Measurements from ENCODE around the gene ZXDC. TPM values are rescaled to one million over a fixed set of nuclear protein-coding genes. Genes with fewer than 3 reads are reported as not detected.

The ZXDC gene
- total and polyA plus RNA-seq, 2 donors (not counting 1 experiment from before 2014, with no cell fraction given), result 38.9 to 70.9 TPM

GRCh38 chr3:126473292-126474168 lies 2.2 kb downstream of the ZXDC start:
- Histone ChIP-seq H3K36me3 (replicated peaks in 1 of 2; ENCODE audit: control extremely low read depth in 1 of 2, control insufficient read depth in 1 of 2, extremely low read depth in 1 of 2, insufficient read depth in 2 of 2, low read length in 1 of 2) (peaks cover 7 to 47% of the 10 kb centered on the region in 2 experiments), H3K79me2 (ENCODE audit: control insufficient read depth, insufficient read depth, low read length) (peaks cover 60% of the 10 kb centered on the region), H4K20me1 (ENCODE audit: control insufficient read depth, insufficient read depth, low read length, poor library complexity, severe bottlenecking) (peaks cover 52% of the 10 kb centered on the region), H3K9ac (ENCODE audit: low read length) (peak overlapping the region; percentile 8), H3K27me3 (replicated peaks in 1 of 4; ENCODE audit: control extremely low read depth in 1 of 4, control insufficient read depth in 3 of 4, insufficient read depth in 4 of 4, low read length in 3 of 4) (no peaks in the 10 kb centered on the region), H2AFZ (ENCODE audit: insufficient read depth, low read depth, low read length, poor library complexity, severe bottlenecking) (no peak overlapping the region), H3K4me1 (ENCODE audit: control insufficient read depth in 2 of 2, insufficient read depth in 2 of 2, low read length in 2 of 2) (peaks cover 35 to 39% of the 10 kb centered on the region in 2 donors), H3K9me3 (ENCODE audit: control extremely low read depth in 1 of 3, control insufficient read depth in 2 of 3, insufficient read depth in 1 of 3, low read length in 2 of 3) (peaks cover 0 to 7% (median 0%) of the 10 kb centered on the region in 3 donors), H3K27ac (ENCODE audit: low read length in 2 of 2) (no peak overlapping the region), H3K4me2 (replicated peaks; ENCODE audit: low read depth, low read length, poor library complexity, severe bottlenecking) (peak overlapping the region; percentile 45), H3K4me3 (ENCODE audit: control extremely low read depth in 1 of 5, extremely low read depth in 1 of 5, insufficient read depth in 1 of 5, low read depth in 2 of 5, low read length in 4 of 5) (peak overlapping the region in 1 of 5 experiments; percentile 25)
- ATAC-seq (ENCODE audit: low read depth) (no peak), DNase-seq (no peak)
- H3K9me3 Mint-ChIP-seq (ENCODE audit: insufficient read depth), result no peaks in the 10 kb centered on the region
- 50% methylated on average over 2 of the region's 14 CpGs for WGBS (ENCODE audit: insufficient coverage)
- CTCF ChIA-PET, result interaction anchor here (0.7 kb wide), 1 partner anchor 505 kb away, joined by 4 read pairs; no protein-coding TSS in a partner anchor
- H3K27ac Mint-ChIP-seq, result peak overlapping the region; percentile 70
- H3K4me3 Mint-ChIP-seq, result peak overlapping the region; percentile 79
- POLR2A ChIA-PET, result interaction anchor here (0.6 kb wide), 1 partner anchor 116 kb away, joined by 4 read pairs; no protein-coding TSS in a partner anchor
- TF ChIP-seq CTCF (IDR thresholded peaks at IDR 0.05), result no peak
- no peak for TF ChIP-seq EZH2 (IDR thresholded peaks at IDR 0.05; ENCODE audit: borderline replicate concordance, insufficient read depth, low read depth, low read length, poor library complexity, severe bottlenecking)
- no peaks in the 10 kb centered on the region for H3K27me3 Mint-ChIP-seq
- intact Hi-C loops (cut with micrococcal nuclease), result loop anchor here (2.0 to 10.0 kb wide), 3 partner anchors 879 to 1221 kb away; partner anchors contain the start of genes MCM2 and OSBPL11
- peaks cover 42% of the 10 kb centered on the region for H3K4me1 Mint-ChIP-seq
